ENCODE measurements around the gene ZNF804A.

The ZNF804A gene

DNA sequence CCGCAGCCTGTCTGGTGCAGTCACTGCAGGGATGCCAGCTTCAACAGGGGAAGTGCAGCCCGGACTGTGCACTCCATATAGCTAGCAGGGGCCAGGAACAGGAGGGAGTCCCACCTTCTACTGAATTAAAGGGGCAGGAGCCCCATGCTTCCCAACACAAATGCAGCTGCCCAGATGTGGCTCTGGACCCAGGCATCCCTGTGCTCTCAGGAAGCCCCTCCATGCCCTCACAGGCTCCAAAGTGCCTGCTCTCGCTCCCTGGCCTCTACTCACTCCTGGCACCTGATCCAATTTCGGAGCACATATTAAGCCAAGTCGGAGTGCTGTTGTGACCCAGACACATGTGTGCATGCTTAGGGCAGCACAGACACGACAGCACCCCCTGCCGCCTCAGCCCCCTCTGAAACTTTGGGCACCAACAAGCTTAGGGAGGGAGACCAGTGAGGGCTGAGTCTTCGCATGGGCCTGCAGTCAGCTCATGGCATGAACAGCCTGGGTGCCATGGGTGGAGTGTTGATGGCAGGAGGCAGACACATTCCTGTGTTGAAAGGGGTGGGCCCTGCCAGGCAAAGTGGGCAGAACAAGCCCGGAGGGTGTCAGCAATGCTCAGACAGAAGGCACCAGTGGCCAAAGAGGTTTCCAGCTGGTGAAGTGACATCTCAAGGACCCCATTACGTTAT is 83.5 kb downstream of the ZNF804A start:
- no peak for TF ChIP-seq POLR2AphosphoS5 (IDR thresholded peaks at IDR 0.05; ENCODE audit: low read depth, low read length)
- TF ChIP-seq POLR2A (IDR thresholded peaks at IDR 0.05; ENCODE audit: low read depth, low read length) = no peak
- TF ChIP-seq TAF1 (IDR thresholded peaks at IDR 0.05; ENCODE audit: borderline replicate concordance, low read depth, low read length) = no peak
- no peak for FAIRE-seq
- DNase-seq (ENCODE audit: insufficient read length) = no peak

- no peak for TF ChIP-seq TAF1 (IDR thresholded peaks at IDR 0.05; ENCODE audit: borderline replicate concordance, low read depth, low read length)
- no peak for TF ChIP-seq POLR2AphosphoS5 (IDR thresholded peaks at IDR 0.05; ENCODE audit: low read depth, low read length)
- TF ChIP-seq POLR2A (IDR thresholded peaks at IDR 0.05; ENCODE audit: low read depth, low read length) = no peak
- DNase-seq (ENCODE audit: insufficient read length) (no peak), FAIRE-seq (no peak)
Observed at GRCh38 chr2:184683911-184684310, 85.6 kb downstream of the ZNF804A start.

DNA sequence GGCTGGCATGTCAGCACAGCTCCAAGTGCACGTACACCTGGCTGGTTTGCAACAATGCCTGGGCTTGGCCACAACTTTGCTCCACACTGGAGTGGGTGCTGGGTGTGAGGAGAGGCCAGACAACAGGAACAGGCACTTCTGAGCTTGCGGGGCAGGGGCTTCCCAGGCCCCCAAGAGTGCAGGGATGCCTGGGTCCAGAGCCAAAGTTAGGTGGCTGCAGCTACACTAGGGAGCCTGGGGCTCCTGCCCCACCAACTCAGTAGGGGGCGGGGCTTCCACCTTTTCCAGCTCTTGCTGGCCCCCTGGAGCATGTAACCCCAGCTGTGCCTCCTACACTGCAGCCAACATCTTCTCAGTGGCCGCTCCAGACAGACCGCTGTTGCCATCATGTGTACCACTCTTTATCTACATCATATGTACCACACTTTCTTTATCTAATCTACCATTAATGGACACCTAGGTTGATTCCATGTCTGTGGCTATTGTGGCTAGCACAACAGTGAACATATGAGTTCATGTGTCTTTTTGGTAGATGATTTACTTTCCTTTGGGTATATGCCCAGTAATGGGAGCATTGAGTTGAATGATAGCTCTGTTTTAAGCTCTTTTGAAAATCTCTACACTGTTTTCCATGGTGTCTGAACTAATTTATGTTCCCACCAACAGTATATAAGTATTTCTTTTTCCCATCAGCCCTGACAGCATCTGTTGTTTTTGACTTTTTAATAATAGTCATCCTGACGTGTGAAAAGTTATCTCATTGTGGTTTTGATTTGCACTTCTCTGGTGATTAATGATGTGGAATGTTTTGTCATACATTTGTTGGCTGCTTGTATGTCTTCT is 87.9 kb downstream of the ZNF804A start:
- DNase-seq (ENCODE audit: insufficient read length) (no peak), FAIRE-seq (no peak)
- TF ChIP-seq POLR2A (IDR thresholded peaks at IDR 0.05; ENCODE audit: low read depth, low read length) (no peak), TAF1 (IDR thresholded peaks at IDR 0.05; ENCODE audit: borderline replicate concordance, low read depth, low read length) (no peak), POLR2AphosphoS5 (IDR thresholded peaks at IDR 0.05; ENCODE audit: low read depth, low read length) (no peak)

DNA sequence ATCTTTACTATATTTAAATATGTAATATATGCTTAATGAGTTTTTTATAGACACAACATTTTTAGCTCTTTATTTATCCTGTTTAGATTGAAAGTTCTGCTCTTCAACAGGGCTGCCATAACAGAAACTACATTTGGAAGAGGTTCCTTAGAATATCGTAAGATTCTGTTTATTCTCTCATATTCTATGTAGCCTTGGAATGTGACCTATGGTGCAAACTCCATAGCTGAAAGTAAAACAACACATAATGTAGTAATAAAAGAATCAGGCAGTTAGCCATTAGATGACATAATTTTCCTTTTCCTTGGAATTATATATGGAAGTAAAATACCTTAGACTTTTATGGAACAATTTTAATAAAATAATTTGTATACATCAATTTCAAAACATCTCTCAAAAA is 91.3 kb downstream of the ZNF804A start:
- no peak for FAIRE-seq
- no peak for TF ChIP-seq TAF1 (IDR thresholded peaks at IDR 0.05; ENCODE audit: borderline replicate concordance, low read depth, low read length)
- TF ChIP-seq POLR2AphosphoS5 (IDR thresholded peaks at IDR 0.05; ENCODE audit: low read depth, low read length) = no peak
- no peak for TF ChIP-seq POLR2A (IDR thresholded peaks at IDR 0.05; ENCODE audit: low read depth, low read length)
- no peak for DNase-seq (ENCODE audit: insufficient read length)

GRCh38 chr2:184692141-184692734 is 93.9 kb downstream of the ZNF804A start:
- FAIRE-seq (no peak), DNase-seq (ENCODE audit: insufficient read length) (no peak)
- TF ChIP-seq TAF1 (IDR thresholded peaks at IDR 0.05; ENCODE audit: borderline replicate concordance, low read depth, low read length) (no peak), POLR2AphosphoS5 (IDR thresholded peaks at IDR 0.05; ENCODE audit: low read depth, low read length) (no peak), POLR2A (IDR thresholded peaks at IDR 0.05; ENCODE audit: low read depth, low read length) (no peak)

DNA sequence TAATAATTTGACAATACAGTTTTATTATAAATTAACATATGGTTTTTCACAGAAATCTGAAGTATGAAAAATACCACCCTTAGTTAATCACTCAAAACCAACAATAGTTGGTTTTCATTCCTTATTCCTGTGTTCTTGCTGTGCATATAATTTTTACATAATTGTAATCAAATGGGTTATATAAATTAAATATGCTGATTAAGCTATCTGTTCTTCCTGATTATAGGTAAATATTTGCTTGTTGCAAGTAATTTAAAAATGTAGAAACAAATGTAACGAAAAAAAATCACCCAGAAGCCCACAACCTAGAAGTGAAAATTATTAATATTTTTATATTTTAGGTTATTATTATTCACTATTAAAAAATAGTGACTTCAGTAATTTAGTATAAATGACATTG is 98.3 kb downstream of the ZNF804A start:
- FAIRE-seq = no peak
- TF ChIP-seq POLR2AphosphoS5 (IDR thresholded peaks at IDR 0.05; ENCODE audit: low read depth, low read length) (no peak), POLR2A (IDR thresholded peaks at IDR 0.05; ENCODE audit: low read depth, low read length) (no peak), TAF1 (IDR thresholded peaks at IDR 0.05; ENCODE audit: borderline replicate concordance, low read depth, low read length) (no peak)

DNA sequence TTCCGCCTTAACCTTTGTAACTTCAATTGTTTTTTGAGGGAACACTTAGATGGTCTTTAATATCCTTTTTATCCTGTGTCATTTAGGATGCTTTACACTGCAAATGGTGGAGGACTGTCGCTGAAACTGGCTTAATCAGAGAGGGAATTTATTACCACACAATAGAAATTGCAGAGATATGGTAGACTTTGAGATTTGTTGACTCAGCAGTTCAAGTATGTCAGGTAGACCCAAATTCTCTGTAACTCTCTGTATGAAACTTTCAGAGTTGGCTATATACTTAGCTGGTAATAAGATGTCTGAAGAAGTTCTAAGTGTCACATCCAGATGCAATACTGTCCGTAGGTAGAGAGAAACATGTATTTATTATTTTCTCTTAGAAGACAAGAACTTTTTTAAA is 100.1 kb downstream of the ZNF804A start:
- TF ChIP-seq POLR2A (IDR thresholded peaks at IDR 0.05; ENCODE audit: low read depth, low read length) (no peak), TAF1 (IDR thresholded peaks at IDR 0.05; ENCODE audit: borderline replicate concordance, low read depth, low read length) (no peak), POLR2AphosphoS5 (IDR thresholded peaks at IDR 0.05; ENCODE audit: low read depth, low read length) (no peak)
- DNase-seq (ENCODE audit: insufficient read length) = no peak
- peak; percentile 27 for FAIRE-seq

More for the DNA sequence above, 98.3 kb downstream of the ZNF804A start:
- DNase-seq (ENCODE audit: insufficient read length) = no peak

DNA sequence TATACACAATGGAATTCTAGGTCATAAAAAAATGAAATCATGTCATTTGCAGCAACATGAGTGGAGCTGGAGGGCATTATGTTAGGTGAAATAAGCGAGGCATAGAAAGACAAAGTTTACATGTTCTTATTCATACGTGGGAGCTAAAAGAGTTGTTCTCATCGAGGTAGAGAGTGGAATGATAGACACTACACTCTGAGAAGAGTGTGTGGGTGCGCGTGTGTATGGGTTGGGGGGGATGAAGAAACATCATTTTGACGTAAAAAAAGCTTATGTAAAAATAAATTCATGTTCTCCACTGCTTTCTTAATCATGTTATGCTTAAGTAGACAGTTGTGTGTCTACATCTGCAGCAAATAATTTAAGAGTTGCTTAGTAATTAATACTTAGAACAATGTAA is 123.6 kb downstream of the ZNF804A start:
- DNase-seq (ENCODE audit: insufficient read length) (no peak), FAIRE-seq (no peak)
- TF ChIP-seq POLR2A (IDR thresholded peaks at IDR 0.05; ENCODE audit: low read depth, low read length) (no peak), POLR2AphosphoS5 (IDR thresholded peaks at IDR 0.05; ENCODE audit: low read depth, low read length) (no peak), TAF1 (IDR thresholded peaks at IDR 0.05; ENCODE audit: borderline replicate concordance, low read depth, low read length) (no peak)

DNA sequence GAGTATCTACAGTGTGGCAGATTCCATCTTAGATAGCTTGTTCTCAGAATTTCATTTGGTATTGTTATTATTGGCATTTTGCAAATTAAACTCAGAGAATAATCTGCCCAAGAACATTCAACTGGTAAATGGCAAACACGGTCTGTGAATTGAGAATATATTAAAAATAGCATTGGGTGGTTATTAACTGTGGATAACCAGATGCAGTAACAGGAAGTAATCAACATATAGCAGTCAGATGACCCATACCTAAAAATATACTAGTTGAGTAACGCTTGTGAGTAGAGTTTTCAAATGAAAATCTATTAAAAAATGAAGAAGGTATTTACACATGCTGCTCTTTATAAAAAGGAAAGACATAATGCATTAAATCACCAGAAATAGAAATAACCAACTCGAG is 129.5 kb downstream of the ZNF804A start:
- TF ChIP-seq POLR2A (IDR thresholded peaks at IDR 0.05; ENCODE audit: low read depth, low read length) (no peak), TAF1 (IDR thresholded peaks at IDR 0.05; ENCODE audit: borderline replicate concordance, low read depth, low read length) (no peak), POLR2AphosphoS5 (IDR thresholded peaks at IDR 0.05; ENCODE audit: low read depth, low read length) (no peak)
- FAIRE-seq = no peak
- no peak for DNase-seq (ENCODE audit: insufficient read length)

DNA sequence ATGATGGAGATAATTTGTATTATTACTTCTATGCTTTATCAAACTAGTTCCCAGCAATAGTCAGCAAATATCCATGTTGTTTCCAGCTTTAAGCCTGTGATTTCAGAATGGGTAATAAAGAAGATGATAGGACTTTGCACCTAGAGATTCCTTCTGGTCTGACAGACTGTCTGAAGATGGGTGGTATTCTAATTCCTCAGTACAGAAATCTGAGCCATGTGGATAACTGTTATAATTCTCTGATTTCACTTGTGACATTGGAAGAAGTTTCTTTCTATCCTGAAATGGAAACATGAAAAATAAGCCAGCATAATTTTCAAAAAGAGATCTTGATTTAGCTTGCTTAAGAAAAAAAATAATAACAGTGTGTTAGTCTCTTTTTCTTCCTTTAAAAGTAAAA is 130.1 kb downstream of the ZNF804A start:
- TF ChIP-seq POLR2A (IDR thresholded peaks at IDR 0.05; ENCODE audit: low read depth, low read length) = no peak
- no peak for TF ChIP-seq POLR2AphosphoS5 (IDR thresholded peaks at IDR 0.05; ENCODE audit: low read depth, low read length)
- TF ChIP-seq TAF1 (IDR thresholded peaks at IDR 0.05; ENCODE audit: borderline replicate concordance, low read depth, low read length) = no peak
- DNase-seq (ENCODE audit: insufficient read length) = no peak
- no peak for FAIRE-seq

- DNase-seq (ENCODE audit: insufficient read length) = no peak
- no peak for FAIRE-seq
- TF ChIP-seq POLR2AphosphoS5 (IDR thresholded peaks at IDR 0.05; ENCODE audit: low read depth, low read length) (no peak), TAF1 (IDR thresholded peaks at IDR 0.05; ENCODE audit: borderline replicate concordance, low read depth, low read length) (no peak), POLR2A (IDR thresholded peaks at IDR 0.05; ENCODE audit: low read depth, low read length) (no peak)
Observed at GRCh38 chr2:184729581-184729980, 131.3 kb downstream of the ZNF804A start.
